NCI-H446 (cell line): ENCODE results near the gene PRKAG2.
A peak's percentile ranks its signal among the peaks of the same experiment; 100 is the strongest.
"Not testable (repeated sequence)": the region's sequence is repeated elsewhere in the genome, so short reads cannot be mapped to it uniquely, and the experiment has no call there.

Experiments used
- DNase-seq, 2 experiments: peaks; one replicate each; lab custom pipeline; 2025; lab: John Stamatoyannopoulos, UW

Gene PRKAG2

GRCh38 chr7:151768805-151769187 lies 108.1 kb downstream of the PRKAG2 start:
- no peak for DNase-seq

- DNase-seq: no peak
These were observed 109.4 kb downstream of the PRKAG2 start for GRCh38 chr7:151767557-151767956.

- DNase-seq: no peak
These were observed 112.6 kb downstream of the PRKAG2 start for GRCh38 chr7:151764056-151764920.

- DNase-seq: no peak
These were observed 113.4 kb downstream of the PRKAG2 start for GRCh38 chr7:151763420-151763984.

GRCh38 chr7:151762583-151763245 lies 114.2 kb downstream of the PRKAG2 start:
- peak in 1 of 2 experiments; percentile 71 for DNase-seq

- no peak for DNase-seq
These were observed 115.0 kb downstream of the PRKAG2 start for GRCh38 chr7:151761957-151762356.

GRCh38 chr7:151761231-151761630 lies 115.7 kb downstream of the PRKAG2 start:
- DNase-seq: no peak

GRCh38 chr7:151759591-151760042 lies 117.3 kb downstream of the PRKAG2 start:
- peak in 1 of 2 experiments; percentile 62 for DNase-seq

GRCh38 chr7:151758622-151759540 lies 118.0 kb downstream of the PRKAG2 start:
- no peak for DNase-seq

GRCh38 chr7:151757274-151757673 lies 119.6 kb downstream of the PRKAG2 start:
- DNase-seq: no peak

GRCh38 chr7:151756866-151757265 lies 120.0 kb downstream of the PRKAG2 start:
- DNase-seq: no peak

- no peak for DNase-seq
These were observed 120.7 kb downstream of the PRKAG2 start for GRCh38 chr7:151756076-151756731.

- peak in 1 of 2 experiments; percentile 5 for DNase-seq
These were observed 121.6 kb downstream of the PRKAG2 start for GRCh38 chr7:151755131-151755801.

- DNase-seq: no peak
These were observed 122.2 kb downstream of the PRKAG2 start for GRCh38 chr7:151754688-151755130.

GRCh38 chr7:151754142-151754590 lies 122.7 kb downstream of the PRKAG2 start:
- peak; percentile 50 to 89 for DNase-seq

GRCh38 chr7:151752816-151753595 lies 123.9 kb downstream of the PRKAG2 start:
- no peak for DNase-seq

GRCh38 chr7:151752037-151752436 lies 124.9 kb downstream of the PRKAG2 start:
- no peak for DNase-seq

- DNase-seq: no peak
These were observed 128.2 kb downstream of the PRKAG2 start for GRCh38 chr7:151748733-151749132.

- DNase-seq: not testable (repeated sequence)
These were observed 128.9 kb downstream of the PRKAG2 start for GRCh38 chr7:151748021-151748420.

- no peak for DNase-seq
These were observed 131.2 kb downstream of the PRKAG2 start for GRCh38 chr7:151745706-151746105.
